GM19324 (cell line): ENCODE results near the gene KDM1B.
"Not testable (repeated sequence)": the region's sequence is repeated elsewhere in the genome, so short reads cannot be mapped to it uniquely, and the experiment has no call there.

Experiments used
- ATAC-seq: cut with Tn5 transposase; IDR thresholded peaks from one replicate; pipeline ENCODE4 v1.9.1; 2021; ENCODE audit warnings: mild to moderate bottlenecking, moderate library complexity; ENCODE audit not compliant: unreplicated experiment, low FRiP score

The KDM1B gene

DNA sequence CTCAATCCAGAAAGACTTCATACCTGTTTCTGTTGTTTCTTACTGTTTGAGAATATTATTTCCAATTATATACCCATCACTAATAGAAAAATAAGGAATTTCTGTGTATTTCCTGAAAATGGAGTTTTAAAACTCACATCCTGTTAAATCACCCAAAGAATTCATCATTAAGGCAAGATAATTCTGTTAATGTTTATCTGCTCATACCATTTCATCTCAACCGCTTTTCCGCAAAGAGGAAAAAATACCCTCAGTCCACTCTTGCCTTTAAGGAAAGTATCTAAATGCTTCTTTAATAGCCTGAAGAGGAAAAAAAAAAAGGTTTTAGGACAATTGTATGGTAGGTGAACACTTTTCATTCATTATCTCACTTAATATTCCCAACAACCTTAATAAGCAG, 7.6 kb upstream of the KDM1B start:
- no peak for ATAC-seq

DNA sequence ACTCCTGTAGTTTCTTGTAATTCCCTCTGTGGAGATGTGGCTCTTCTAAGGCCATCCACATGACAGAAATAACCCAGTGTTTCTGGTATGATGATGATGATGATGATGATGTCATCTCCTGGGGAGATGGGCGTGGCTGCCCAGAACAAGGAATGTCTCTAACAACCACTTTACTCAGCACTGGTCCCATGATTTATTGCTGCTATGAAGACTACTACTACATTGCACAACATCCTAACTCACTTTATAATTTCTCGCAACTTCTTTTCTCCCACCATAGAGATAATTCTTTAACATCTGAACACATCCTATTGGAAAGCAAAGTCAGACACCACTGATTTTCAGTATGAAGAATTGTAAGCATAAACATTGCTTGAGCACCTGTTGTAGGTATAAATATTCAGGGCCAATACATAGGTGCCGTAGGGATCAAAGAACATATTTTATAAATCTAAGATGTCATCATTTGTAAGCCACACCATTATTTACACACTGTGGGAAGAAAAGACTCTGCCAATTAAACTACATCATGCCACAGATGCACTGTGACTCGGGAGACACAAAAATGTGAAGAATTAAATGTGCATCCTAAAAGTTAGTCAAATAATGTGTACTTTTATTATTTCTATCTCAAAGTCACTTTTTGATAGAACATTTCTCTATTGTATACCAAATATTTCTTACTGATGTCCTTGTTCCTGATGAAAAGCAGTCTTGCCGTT, 6.8 kb upstream of the KDM1B start:
- no peak for ATAC-seq

DNA sequence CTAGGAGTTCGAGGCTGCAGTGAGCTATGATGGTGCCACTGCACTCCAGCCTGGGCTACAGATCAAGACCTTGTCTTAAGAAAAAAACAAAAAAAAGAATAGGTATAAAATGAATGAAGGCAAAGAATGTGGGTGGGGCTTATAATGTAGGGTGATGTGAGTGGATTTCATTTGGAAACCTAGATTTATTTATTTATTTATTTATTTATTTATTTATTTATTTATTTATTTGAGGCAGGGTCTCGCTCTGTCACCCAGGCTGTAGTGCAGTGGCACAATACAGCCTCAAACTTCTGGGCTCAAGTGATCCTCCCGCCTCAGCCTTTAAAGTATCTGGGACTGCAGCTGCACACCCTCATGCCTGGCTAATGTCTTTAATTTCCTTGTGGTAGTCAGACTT, 3.8 kb upstream of the KDM1B start:
- not testable (repeated sequence) for ATAC-seq

DNA sequence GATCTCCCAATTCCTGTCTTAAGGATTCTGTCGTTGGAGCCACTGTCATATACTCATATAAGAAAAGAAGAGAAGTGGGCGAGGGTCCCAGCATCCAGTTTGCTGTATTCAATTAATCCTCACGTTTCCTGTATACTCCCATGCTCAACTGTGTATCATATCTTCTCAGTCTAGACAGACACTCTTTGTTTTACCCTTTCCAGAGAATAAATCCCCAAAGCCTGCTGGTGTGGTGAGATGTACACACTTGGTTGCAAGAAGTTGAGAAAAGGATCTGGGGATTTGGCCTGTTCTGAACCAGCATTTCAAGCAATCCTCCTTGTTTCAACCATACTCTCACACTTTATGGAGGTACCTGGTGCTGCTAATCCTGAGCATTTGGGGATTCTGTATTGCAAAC, 3.4 kb upstream of the KDM1B start:
- no peak for ATAC-seq

DNA sequence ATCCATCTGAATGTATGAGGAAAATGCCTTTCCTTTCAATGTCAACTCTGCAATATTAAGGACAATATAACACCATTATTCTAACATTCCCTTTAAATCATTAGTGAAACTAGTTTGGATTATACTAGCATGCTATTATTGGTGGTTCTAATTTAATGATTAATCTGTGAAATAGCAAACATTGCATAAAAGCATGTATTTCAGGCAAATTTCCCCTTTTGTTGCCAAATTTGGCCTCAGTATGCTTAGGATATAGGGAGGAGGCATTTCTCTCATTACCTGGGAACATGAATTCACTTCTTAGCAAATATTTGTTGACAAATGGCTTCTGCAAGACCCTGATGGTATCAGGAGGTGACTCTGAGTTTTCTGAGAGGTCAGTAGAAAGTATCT, 1.9 kb upstream of the KDM1B start:
- ATAC-seq = no peak

DNA sequence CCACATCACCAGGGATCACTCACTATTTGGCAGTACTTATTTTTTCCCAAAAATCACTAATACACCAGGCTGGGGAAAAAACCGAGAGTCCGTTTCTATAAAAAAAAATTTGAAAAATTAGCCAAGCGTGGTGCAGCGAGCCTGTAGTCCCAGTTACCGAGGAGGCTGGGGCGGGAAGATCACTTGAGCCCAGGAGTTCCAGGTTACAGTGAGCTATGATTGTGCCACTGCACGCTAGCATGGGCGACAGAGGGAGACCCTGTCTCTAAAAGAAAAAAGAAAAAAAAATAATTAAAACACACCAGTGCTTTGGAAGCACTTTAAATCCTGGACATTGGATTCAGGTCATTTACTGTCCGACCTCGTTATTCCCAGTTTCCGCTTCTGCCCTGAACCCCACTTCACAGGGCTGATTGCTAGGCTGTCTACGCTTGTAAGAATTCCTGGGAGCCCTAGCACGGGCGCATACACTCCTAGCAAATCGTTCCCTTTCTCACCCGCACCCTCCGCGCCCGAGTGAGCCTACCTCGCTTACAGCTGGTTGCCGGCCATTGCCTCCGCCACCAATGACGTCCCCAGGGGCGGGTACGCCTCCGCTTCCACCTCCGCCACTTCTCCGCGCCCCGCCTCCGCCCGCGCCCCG, 594 bp upstream of the KDM1B start, which contains the start of gene TPMT:
TSS of gene TPMT (minus strand) at position 571 of the 643 bp plus-strand sequence. CDS start 5,950 bp downstream, outside the sequence.
- peak; percentile 67 for ATAC-seq

DNA sequence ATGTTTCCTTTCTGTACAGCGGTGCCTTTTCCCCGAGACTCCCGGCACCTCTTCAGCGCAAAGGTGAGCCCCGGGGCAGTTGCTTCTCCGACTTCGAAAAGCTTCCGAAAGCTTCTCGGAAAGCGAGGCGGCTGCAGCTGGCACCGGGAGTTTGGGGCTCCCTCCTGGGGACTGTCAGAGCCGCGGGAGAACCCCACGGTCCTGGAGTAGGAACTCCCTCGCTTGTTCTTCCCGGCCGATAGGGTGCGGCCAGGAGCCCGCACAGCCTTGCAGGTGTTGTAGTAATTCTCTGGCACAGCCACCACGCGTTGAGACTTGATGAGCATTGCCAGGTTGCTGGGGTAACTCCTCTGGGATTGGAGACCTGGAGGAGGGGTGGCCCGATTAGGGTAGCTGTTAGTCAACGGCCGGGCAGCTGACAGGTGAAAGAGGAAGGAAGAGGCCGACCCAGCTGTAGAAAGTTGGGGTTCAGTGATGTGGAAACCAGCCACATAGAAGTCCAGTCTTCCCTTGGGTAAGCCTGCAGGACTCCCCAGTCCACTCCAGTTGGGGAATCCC, 721 bp downstream of the KDM1B start:
- ATAC-seq = peak; percentile 29

DNA sequence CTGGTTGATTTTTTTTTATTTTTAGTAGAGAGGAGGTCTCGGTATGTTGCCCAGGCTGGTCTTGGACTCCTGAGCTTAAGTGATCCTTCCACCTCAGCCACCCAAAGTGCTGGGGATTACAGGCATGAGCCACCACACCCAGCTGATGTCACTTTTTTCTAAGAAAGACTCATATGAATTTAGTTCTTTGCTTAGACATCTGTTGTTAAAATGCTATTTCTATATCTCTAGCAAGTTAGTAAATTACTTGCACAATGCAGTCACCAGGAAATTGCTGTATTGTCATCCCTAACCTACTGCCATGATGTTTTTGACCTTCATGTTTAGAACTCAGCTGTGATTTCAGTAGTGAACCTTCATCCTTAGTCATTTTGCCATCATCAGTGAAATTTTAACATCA, 5.7 kb downstream of the KDM1B start:
- ATAC-seq = no peak

DNA sequence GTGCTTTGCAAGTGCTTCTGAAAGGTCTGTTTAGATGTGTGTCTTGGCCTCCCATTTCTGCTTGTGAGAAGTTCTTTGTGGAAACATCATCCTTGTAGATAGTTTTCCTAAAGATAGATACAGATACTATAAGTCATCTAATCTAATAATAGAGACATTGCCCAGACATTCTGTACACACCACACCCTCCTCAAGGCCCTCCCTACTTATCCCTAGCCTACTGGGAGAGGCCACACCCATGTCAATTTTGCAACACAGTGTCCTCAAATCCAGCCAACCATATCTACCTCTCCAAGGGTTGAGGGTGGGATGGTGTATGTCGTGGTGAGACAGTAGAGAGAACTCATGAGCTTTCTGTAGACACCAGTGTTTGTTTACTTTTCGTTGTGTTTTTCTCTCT, 6.2 kb downstream of the KDM1B start:
- ATAC-seq = no peak

DNA sequence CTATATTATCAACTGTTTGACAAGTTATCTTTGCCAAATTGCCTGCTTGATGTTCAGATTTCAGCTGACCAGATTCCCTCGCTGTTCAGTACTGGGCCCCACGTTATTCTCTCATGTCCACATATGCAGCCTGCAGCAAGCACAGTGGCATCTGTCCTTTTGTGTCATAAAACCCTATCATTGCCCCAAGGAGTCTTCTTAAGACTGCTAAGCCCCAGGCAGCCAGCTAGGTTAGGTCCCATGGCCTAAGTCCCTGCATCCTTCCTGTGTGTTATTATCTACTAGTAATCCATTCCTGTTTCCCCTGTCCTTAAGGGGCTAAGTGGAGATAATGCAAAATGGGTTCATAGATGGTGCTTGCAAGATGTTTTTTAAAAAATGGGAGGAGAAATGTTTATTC, 7.2 kb downstream of the KDM1B start:
- ATAC-seq = no peak

DNA sequence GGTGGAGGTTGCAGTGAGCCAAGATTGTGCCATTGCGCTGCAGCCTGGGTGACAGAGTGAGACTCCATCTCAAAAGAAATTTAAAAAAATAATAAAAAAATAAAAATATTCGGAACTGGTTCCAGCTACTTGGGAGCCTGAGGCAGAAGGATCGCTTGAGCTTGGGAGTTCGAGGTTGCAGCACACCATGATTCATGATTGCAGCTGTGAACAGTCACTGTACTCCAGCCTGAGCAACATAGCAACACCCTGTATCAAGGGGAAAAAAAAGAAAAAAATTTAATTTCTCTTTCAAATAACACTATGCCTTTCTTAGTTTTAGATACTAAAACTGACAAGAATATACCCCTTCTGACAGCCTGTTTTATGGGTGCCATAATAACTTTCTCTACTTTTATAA, 10.5 kb downstream of the KDM1B start:
- ATAC-seq = no peak

DNA sequence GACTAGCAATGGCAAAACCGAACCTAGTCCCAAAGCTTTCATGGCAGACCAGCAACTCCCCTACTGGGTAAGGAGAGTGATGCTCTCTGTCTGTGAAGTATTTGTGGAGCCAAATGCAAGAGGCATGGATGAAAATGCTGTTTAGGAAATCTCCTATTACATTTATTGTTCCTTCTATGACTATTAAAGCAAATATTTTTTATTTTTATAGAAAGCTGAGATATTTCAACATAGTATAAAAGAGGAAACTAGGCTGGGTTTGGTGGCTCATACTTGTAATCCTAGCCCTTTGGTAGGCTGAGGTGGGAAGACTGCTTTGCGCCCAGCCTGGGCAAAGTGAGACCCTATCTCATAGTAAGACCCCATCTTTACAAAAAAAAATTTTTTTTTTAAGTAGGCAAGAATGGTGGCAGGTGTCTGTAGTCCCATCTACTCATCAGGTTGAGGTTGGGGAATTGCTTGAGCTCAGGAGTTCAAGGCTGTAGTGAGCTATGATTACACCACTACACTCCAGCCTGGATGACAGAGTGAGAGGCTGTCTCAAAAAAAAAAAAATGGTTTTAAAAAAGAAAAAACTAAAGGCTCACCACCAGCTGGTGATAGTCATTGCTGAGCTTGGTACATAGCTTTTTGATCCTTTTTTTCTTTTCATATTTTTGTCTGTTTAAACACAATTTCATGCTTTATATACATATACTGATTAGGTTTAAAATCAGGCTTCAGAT, 11.3 kb downstream of the KDM1B start:
- no peak for ATAC-seq

DNA sequence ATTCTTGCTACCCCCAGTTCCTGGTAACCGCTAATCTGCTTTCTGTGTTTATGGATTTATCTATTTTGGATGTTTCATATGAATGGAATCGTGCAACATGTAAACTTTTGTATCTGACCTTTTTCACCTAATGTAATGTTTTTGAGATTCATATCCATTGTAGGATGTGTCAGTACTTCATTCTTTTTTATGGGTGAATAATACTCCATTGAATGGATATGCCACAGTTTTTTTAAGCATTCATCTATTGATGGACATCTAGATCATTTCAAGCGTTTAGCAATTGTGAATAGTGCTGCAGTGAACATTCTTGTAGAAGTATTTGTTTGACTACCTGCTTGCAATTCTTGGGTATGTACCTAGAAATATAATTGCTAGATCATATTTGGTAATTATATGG, 13.0 kb downstream of the KDM1B start:
- ATAC-seq = no peak

DNA sequence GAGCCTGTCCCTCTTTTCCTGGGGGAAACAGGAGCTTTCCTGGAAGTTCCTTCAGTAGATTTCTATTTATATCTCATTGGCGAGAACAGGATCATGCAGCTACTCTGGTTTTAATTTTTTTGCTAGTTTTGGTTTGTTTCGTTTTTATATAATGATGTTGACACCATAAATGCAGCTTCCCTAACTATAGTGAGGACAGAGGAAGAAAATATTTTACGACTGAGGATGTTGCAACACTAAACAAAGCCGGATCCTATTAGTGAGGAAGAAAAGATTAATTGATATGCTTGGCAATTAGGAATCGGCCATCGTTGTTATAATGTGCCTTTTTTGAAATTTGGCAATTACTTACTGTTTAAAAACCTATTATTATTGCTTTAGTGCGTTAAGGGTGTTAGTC, 16.6 kb downstream of the KDM1B start:
- no peak for ATAC-seq

DNA sequence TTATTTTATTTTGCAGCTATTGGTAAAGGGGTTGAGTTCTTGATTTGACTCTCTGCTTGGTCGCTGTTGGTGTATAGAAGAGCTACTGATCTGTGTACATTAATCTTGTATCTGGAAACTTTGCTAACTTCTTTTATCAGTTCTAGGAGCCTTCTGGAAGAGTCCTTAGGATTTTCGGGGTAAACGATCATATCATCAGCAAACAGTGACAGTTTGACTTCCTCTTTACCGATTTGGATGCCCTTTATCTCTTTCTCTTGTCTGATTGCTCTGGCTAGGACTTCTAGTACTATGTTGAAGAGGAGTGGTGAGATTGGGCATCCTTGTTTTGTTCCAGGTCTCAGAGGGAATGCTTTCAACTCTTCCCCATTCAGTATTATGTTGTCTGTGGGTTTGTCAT, 21.0 kb downstream of the KDM1B start:
- not testable (repeated sequence) for ATAC-seq

DNA sequence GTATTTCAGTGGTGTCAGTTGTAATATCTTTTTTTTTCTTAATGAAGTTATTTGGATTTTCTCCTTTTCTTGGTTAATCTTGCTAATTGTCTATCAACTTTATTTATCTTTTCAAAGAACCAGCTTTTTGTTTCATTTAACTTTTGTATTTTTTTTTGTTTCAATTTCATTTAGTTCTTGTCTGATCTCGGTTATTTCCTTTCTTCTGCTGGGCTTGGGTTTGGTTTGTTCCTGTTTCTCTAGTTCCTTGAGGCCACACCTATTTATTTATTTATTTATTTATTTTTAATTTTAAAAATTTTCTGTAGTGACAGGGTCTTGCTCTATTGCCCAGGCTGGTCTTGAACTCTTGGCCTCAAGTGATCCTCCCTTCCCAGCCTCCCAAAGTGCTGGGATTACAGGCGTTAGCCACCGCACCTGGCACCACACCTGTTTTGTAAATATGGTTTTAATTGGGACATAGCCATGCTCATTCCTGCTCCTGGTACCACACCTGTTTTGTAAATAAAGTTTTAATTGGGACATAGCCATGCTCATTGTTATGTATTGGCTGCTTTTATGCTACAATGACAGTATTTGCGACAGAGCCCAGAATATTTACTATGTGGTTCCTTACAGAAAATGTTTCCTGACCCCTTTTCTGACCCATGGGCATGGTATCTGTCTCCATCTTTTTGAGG, 22.2 kb downstream of the KDM1B start:
- ATAC-seq = no peak

DNA sequence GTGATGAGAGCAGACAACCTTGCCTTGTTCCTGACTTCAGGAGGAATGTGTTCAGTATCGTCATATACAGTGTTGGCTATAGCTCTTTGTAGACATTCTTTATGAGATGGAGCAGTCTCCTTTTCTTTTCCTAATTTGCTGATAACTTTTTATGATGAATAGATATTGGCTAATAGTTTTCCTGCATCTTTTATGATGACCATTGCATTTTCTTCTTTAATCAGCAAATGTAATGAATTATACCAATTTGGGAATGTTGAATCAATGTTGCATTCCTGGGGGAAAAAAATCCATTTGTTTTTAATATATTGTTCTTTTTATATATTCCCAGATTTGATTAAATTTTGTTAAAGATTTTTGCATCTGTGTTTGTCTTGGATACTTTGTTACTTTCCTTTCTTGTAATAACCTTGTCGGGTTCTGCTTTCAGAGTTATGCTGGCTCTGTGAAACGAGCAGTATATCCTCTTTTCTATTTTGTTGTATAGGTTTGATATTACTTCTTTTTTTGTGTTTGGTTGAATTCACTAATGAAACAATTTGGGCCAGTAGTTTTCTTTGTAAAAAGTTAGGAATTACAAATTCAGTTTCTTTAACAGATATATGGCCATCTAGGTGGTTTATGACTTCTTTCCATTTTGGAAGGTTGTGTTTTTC, 23.9 kb downstream of the KDM1B start:
- ATAC-seq = no peak

DNA sequence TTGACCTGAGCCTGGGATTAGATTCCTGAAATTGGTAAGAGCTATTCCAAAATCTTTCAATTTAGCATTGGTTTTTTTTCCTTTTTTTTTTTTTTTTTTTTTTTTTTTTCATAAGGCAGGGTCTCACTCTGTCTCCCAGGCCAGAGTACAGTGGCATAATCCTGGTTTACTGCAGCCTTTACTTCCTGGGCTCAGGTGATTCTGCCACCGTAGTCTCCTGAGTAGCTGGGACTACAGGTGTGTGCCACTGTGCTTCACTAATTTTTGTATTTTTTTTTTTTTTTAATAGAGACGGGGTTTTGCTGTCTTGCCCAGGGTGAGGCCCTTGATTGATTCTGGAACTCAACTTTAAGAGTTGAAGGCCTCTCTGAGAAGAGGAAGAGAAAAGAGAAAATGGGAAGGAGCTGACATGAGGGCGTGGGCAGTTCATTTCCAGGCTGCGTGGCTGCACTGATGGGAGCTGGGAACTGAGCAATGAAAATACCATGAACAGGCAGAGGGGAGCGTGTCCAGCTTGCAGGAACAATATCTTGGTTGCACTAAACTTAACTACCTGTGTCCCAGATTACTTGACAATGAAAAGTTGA, 24.6 kb downstream of the KDM1B start:
- no peak for ATAC-seq

DNA sequence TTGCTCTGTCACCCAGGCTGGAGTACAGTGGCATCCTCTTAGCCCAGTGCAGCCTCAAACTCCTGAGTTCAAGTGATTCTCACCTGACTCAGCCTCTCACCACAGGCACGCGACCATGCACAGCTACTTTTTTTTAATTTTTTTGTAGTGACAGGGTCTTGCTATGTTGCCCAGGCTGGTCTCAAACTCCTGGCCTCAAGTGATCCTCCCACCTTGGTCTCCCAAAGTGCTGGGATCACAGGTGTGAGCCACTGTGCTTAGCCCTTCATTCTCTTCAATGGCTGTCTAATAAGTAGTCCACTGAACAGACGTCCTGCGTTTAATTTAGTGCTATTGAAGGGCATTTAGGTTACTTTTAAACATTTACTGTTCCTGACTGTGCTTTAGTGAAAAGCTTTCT, 27.3 kb downstream of the KDM1B start:
- no peak for ATAC-seq

DNA sequence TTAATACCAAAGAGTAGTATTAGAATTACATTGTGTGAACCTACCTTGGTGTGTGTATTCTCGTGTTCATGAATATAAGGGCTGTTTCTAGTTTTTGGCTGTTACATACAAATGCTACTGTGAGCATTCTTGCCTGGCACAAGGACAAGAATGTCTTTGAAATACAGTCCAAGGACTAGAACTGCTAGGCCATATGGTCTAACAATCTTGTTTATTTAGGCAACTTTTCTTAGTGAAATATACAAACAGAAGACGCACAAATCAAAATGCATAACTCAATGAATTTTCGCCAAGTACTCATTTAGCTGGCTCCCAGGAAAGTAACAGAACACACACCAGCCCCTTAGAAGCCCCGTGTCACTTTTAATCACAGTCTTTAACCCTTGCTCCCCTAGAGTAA, 28.5 kb downstream of the KDM1B start:
- no peak for ATAC-seq
